SJSA1 (cell line): ENCODE results near the gene ZNF22. TPM values are rescaled to one million over a fixed set of nuclear protein-coding genes. Genes with fewer than 3 reads are reported as not detected.

Source experiments
- DNase-seq, 2 experiments: peaks; one replicate each; pipeline ENCODE4 v3.0.0-alpha.2; 2015 to 2020; ENCODE audit warnings: low spot score in 2 of 2, low read depth in 1 of 2
- H3K27ac ChIP-seq: fragments of 250-450 bp; sonication (Bioruptor Pico); 2 replicates; pipeline ENCODE4 v1.5.1; 2020; ENCODE audit warnings: mild to moderate bottlenecking, moderate library complexity
- H3K27me3 ChIP-seq: fragments of 250-450 bp; sonication (Bioruptor Pico); replicated peaks from 2 replicates; pipeline ENCODE4 v1.5.1; 2020; ENCODE audit warnings: mild to moderate bottlenecking, moderate library complexity
- H3K36me3 ChIP-seq: fragments of 250-450 bp; sonication (Bioruptor Pico); 2 replicates; pipeline ENCODE4 v1.5.1; 2020; ENCODE audit warnings: mild to moderate bottlenecking
- H3K4me1 ChIP-seq: fragments of 250-450 bp; sonication (Bioruptor Pico); replicated peaks from 2 replicates; pipeline ENCODE4 v1.6.1; 2021; ENCODE audit warnings: mild to moderate bottlenecking
- H3K4me3 ChIP-seq: fragments of 250-450 bp; sonication (Bioruptor Pico); 2 replicates; pipeline ENCODE4 v1.5.1; 2020; ENCODE audit warnings: mild to moderate bottlenecking
- H3K9me3 ChIP-seq: fragments of 250-450 bp; sonication (Bioruptor Pico); replicated peaks from 2 replicates; pipeline ENCODE4 v1.5.1; 2020; ENCODE audit warnings: mild to moderate bottlenecking
- total RNA-seq: library from RNA; depleted of rRNA; stranded (reverse); fragments of >200 nt; shearing (Covaris generic); gene quantifications from 2 replicates; pipeline ENCODE4 v1.2.3, GENCODE V29; 2014

The ZNF22 gene
- total RNA-seq, 1 experiment from 2014 or later: 88.5 TPM

DNA sequence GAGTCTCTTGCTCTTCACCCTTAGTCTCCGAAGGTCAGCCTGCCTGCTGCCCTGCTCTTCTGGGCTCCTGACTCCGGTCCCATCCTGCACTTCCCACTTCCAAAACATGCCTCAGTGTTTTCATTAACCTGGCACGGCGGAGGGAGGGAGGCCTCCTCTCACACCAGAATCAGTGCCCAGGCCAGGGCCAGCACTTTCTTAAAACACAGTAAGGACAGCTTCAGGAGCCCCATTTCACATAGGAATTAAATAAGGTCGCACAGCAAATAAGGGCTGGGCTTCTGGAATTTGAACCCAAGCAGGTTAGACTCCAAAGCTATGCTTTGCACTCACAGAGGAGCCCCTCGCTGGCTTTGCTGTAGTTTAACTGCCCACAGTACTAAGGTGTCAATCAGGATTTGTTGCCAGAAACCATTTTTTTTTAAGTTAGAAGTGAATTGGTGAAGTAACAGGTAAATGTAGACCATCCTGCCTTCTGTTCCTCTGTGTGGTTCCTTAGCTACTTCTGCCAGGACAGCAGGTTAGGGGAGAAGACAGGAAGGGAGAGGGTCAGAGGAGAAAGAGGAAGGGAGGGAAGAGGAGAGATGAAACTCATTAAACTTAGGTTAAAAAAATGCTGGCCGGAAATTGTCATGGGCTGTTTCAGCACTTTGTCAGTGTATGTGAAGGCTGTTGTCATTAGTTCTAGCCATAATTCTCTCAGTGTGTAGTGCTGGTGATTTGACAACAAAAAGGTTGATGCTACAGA, 40.1 kb upstream of the ZNF22 start:
- Histone ChIP-seq H3K36me3 (peaks cover under 1% of the 10 kb centered on the region; the same call in 1 of the 2 replicates), H3K27ac (no peak overlapping the region), H3K4me1 (peaks cover 74% of the 10 kb centered on the region), H3K27me3 (no peaks in the 10 kb centered on the region), H3K4me3 (peak overlapping the region; percentile 80), H3K9me3 (no peaks in the 10 kb centered on the region)
- peak in 1 of 2 experiments; percentile 17 for DNase-seq

DNA sequence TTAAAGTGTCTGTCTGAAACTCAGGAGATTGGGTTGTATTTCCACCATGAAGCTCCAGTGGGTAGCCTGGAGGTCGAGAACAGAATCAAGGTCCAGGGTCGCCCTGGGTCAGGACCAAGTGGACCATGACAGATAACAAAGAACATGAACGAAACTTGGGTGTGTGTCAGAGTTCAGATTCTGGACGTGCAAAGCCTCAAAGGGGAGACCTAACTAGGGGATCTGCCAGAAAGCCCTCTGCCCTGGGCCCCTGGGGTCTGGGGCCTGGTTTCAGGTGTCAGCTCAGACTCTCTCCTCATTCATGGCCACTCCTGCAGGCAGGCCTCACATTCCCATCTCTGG, 39.5 kb upstream of the ZNF22 start:
- Histone ChIP-seq H3K4me1 (peaks cover 74% of the 10 kb centered on the region), H3K4me3 (no peak overlapping the region), H3K27me3 (no peaks in the 10 kb centered on the region), H3K36me3 (no peaks in the 10 kb centered on the region; the same call in 1 of the 2 replicates), H3K27ac (no peak overlapping the region), H3K9me3 (no peaks in the 10 kb centered on the region)
- DNase-seq: peak in 1 of 2 experiments; percentile 27

DNA sequence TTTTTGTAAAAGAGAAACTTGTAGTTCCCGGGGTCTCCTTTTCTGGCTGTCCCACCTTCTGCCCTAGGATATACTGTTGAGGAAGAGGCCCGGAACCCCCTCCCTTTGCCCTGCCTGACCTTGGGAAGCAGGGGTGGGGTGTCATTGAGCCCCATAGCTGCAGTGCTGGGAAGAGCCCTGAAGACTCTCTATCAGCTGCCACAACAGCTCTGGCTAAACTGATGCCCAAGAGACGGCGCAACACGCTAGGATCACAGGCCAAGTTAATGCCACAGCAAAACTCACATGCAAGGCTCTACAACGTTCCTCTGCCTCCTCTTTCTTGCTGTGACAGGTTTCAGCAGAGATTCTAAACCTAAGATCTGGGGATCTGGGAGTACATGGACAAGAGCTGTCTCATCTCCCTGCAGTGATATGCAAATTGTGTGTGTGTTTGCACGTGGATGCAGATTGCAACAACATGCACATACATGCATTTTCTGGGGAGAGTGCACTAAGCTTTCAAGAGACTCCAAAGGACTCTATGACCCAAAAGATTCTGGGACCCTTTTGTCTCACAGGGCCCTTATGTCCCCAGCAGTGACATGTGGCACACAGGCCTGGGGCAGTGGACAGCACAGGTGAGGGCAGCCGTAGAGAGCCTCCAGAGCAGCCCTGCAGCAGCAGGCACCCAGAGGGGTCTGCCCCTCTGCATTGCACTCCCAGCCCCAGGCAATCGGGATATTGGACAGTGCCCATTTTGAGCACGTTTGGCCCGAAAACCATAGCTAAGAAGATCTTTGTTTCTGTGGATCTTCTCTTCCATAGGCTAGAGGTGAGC, 38.6 kb upstream of the ZNF22 start:
- peak in 1 of 2 experiments; percentile 24 for DNase-seq
- H3K4me1 ChIP-seq: peaks cover 74% of the 10 kb centered on the region
- no peak overlapping the region for H3K4me3 ChIP-seq
- no peaks in the 10 kb centered on the region for H3K27me3 ChIP-seq
- no peaks in the 10 kb centered on the region for H3K9me3 ChIP-seq
- no peak overlapping the region for H3K27ac ChIP-seq
- no peaks in the 10 kb centered on the region; the same call in 1 of the 2 replicates for H3K36me3 ChIP-seq

- no peaks in the 10 kb centered on the region for H3K27me3 ChIP-seq
- peak in 1 of 2 experiments; percentile 41 for DNase-seq
- H3K4me1 ChIP-seq: peaks cover 71% of the 10 kb centered on the region
- H3K36me3 ChIP-seq: no peaks in the 10 kb centered on the region; the same call in 1 of the 2 replicates
- no peak overlapping the region for H3K4me3 ChIP-seq
- peak overlapping the region; percentile 63 for H3K27ac ChIP-seq
- no peaks in the 10 kb centered on the region for H3K9me3 ChIP-seq
These were observed 37.6 kb upstream of the ZNF22 start for GRCh38 chr10:44962870-44963738.

GRCh38 chr10:44963772-44964633, 36.7 kb upstream of the ZNF22 start:
- Histone ChIP-seq H3K27me3 (no peaks in the 10 kb centered on the region), H3K4me1 (peaks cover 64% of the 10 kb centered on the region), H3K27ac (peak overlapping the region; percentile 63), H3K36me3 (no peaks in the 10 kb centered on the region; the same call in 1 of the 2 replicates), H3K4me3 (no peak overlapping the region), H3K9me3 (no peaks in the 10 kb centered on the region)
- peak; percentile 96 for DNase-seq

GRCh38 chr10:44965104-44965503, 35.6 kb upstream of the ZNF22 start:
- H3K27ac ChIP-seq: peak overlapping the region; percentile 48

DNA sequence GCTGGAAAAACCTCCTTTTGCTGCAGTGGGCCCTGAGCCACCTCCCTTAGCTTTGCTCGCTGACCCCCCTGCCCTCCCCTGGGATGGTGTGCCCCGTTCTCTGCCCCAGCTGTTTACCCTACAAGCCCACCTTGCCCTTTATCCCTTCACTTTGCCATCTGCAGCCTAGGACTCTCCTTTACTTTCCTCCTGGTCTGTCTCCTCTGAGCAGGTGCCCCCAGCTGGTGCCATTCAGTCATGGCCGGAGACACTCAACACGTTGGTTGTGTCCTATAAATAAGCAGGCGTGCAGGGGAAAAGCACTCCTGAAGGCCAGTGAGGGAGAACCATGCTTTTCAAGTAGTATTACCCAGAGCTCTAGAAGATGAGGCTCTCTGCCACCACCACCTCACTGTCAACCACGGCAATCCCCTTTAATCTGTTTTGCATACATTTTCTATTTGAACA, 35.0 kb upstream of the ZNF22 start:
- DNase-seq: peak in 1 of 2 experiments; percentile 33
- Histone ChIP-seq H3K27me3 (no peaks in the 10 kb centered on the region), H3K9me3 (no peaks in the 10 kb centered on the region), H3K27ac (peak overlapping the region; percentile 48; the same call in 1 of the 2 replicates), H3K4me3 (no peak overlapping the region), H3K36me3 (peaks cover 9% of the 10 kb centered on the region), H3K4me1 (peaks cover 53% of the 10 kb centered on the region)

More at GRCh38 chr10:44965104-44965503, 35.6 kb upstream of the ZNF22 start:
- H3K4me3 ChIP-seq: no peak overlapping the region
- H3K36me3 ChIP-seq: peaks cover 3% of the 10 kb centered on the region
- peaks cover 59% of the 10 kb centered on the region for H3K4me1 ChIP-seq
- no peaks in the 10 kb centered on the region for H3K9me3 ChIP-seq
- no peak for DNase-seq
- H3K27me3 ChIP-seq: no peaks in the 10 kb centered on the region

- Histone ChIP-seq H3K4me1 (peaks cover 52% of the 10 kb centered on the region), H3K27me3 (no peaks in the 10 kb centered on the region), H3K4me3 (no peak overlapping the region), H3K36me3 (peaks cover 15% of the 10 kb centered on the region), H3K9me3 (no peaks in the 10 kb centered on the region), H3K27ac (peak overlapping the region; percentile 48)
- peak; percentile 41 to 55 for DNase-seq
These were observed 34.5 kb upstream of the ZNF22 start for GRCh38 chr10:44966129-44966815.

DNA sequence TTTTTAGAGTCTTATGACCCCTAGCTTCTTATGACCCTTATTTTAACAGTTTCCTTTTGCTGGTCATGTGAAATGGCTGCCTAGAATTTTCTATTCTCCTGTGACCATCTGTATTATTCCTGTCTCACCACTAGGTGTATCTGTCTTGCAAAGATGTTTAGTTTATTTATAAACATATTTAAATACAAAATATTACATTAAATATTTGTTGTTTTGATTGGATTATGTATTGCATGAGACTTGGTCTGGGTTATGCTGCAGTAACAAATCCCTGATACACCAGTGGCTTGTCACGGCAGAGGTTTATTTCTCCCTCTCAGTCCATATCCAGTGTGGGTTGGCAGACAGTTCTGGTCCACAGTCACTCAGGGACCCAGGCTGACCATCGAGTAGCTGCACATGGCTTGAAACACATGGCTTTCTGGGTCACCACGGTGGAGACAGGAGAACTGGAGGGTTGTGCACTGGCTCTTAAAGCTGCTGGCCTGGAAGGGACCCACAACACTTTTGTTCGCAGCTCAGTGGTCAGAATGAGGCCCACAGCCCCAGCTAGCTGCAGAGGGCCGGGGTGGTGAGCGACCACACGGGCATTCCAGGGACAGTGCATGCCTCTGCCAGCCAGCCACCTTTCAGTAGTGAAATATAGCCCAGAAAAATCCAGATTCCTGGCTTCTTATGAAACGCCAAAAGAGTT, 33.8 kb upstream of the ZNF22 start:
- DNase-seq: no peak
- H3K27ac ChIP-seq: peak overlapping the region; percentile 48
- no peak overlapping the region for H3K4me3 ChIP-seq
- no peaks in the 10 kb centered on the region for H3K9me3 ChIP-seq
- no peaks in the 10 kb centered on the region for H3K27me3 ChIP-seq
- H3K36me3 ChIP-seq: peaks cover 22% of the 10 kb centered on the region
- H3K4me1 ChIP-seq: peaks cover 52% of the 10 kb centered on the region

DNA sequence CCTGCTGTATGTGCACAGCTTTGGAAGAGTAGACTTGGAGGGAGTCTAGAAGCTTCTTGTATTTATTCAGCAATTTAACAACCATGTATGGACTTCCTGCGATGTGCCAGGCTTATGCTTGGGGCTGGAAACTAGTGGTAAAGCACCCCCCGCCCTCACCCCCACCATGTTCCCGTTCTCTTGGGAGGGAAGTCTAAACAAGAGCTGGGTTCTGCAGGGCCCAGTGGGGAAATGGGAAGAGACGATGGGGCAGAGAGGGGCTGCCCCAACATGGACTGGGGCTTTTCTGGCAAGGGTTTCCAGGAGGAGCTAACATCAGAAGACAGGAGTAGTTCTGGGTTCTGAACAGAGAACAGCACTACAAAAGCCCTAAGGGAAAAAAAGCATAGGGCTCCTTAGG, 33.1 kb upstream of the ZNF22 start:
- Histone ChIP-seq H3K4me1 (peaks cover 53% of the 10 kb centered on the region), H3K27ac (no peak overlapping the region), H3K9me3 (no peaks in the 10 kb centered on the region), H3K36me3 (peaks cover 26% of the 10 kb centered on the region), H3K4me3 (no peak overlapping the region), H3K27me3 (no peaks in the 10 kb centered on the region)
- DNase-seq: peak in 1 of 2 experiments; percentile 42

GRCh38 chr10:44968091-44968490, 32.6 kb upstream of the ZNF22 start:
- H3K4me1 ChIP-seq: peaks cover 54% of the 10 kb centered on the region

More at GRCh38 chr10:44968091-44968490, 32.6 kb upstream of the ZNF22 start:
- no peak for DNase-seq
- Histone ChIP-seq H3K9me3 (no peaks in the 10 kb centered on the region), H3K27ac (no peak overlapping the region), H3K36me3 (peaks cover 31% of the 10 kb centered on the region), H3K4me3 (no peak overlapping the region), H3K27me3 (no peaks in the 10 kb centered on the region)
